ENCODE measurements around the gene KCNQ1. TPM values are rescaled to one million over a fixed set of nuclear protein-coding genes. Genes with fewer than 3 reads are reported as not detected.
A peak's percentile ranks its signal among the peaks of the same experiment; 100 is the strongest.

The KCNQ1 gene
- total and polyA plus RNA-seq, 2 of the 13 experiments (the other 11 are each of a cell fraction or from before 2014, with no cell fraction given) = 0.02 to 0.08 TPM

DNA sequence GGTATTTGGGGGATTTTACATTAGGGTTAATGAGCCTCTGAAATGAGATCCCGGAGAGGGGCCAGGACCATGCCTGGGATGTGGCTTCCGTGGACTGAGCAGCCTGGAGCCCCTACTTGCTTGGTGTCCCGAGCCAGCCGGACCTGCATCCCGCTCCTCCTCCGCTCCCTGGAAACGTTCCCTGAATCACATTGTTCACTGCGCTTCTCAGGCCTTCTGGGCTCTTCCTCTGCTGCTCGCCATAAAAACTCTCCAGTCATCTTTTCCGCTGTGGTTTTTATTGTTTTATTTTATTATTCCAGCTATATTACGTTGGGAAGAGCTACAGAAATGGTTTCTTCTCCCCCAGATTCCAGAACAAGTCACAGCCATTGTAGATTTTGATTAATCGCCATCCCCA is 268.3 kb downstream of the KCNQ1 start:
- ChIA-PET CTCF (ENCODE audit: low intra/inter-chr PET ratio, low total read pairs) (no interaction called here), POLR2A (interaction anchor here (1.8 kb wide), 1 partner anchor 13 kb away, joined by 6 read pairs; the partner anchor contains the start of gene KCNQ1OT1)
- WGBS (ENCODE audit: low lambda C conversion rate) = 61% methylated on average over 12 of the region's 12 CpGs
- Histone ChIP-seq H3K9ac (ENCODE audit: insufficient read depth, low read depth, low read length) (no peak overlapping the region), H4K20me1 (ENCODE audit: insufficient read depth, low read length) (no peaks in the 10 kb centered on the region), H3K4me1 (ENCODE audit: insufficient read depth, low read length) (peaks cover 7% of the 10 kb centered on the region), H3K27ac (ENCODE audit: extremely low read length, insufficient read depth, low read length) (no peak overlapping the region), H3K9me3 (ENCODE audit: low read length) (peaks cover 11% of the 10 kb centered on the region), H2AFZ (ENCODE audit: low read length) (no peak overlapping the region), H3K27me3 (ENCODE audit: control insufficient read depth in 1 of 2, insufficient read depth in 2 of 2, low read length in 2 of 2) (peaks cover 18 to 70% of the 10 kb centered on the region in 2 experiments), H3K4me2 (ENCODE audit: low read depth, low read length) (no peak overlapping the region), H3K4me3 (replicated peaks in 1 of 3; ENCODE audit: insufficient read depth in 1 of 3, low read depth in 2 of 3, low read length in 3 of 3) (no peak overlapping the region), H3K79me2 (ENCODE audit: insufficient read depth, low read length) (no peaks in the 10 kb centered on the region), H3K36me3 (replicated peaks in 1 of 2; ENCODE audit: control insufficient read depth in 1 of 2, insufficient read depth in 2 of 2, low read length in 2 of 2) (no peaks in the 10 kb centered on the region)
- DNase-seq (ENCODE audit: low spot score) = no peak
- FAIRE-seq = no peak
- no peak for ATAC-seq
- TF ChIP-seq ZNF329 (CRISPR knock-in tag; IDR thresholded peaks at IDR 0.05; ENCODE audit: low read depth) (peak; percentile 62), RXRA (CRISPR knock-in tag; IDR thresholded peaks at IDR 0.05) (no peak)
- in situ Hi-C loops (cut with HindIII; ENCODE audit: extremely low pct_ligation_motif_present, low pct_unique_long_range_greater_than_20kb) (no loop called here), intact Hi-C loops (cut with micrococcal nuclease; ENCODE audit: unreplicated experiment) (no loop called here)
- BruUV-seq (replicated peaks) = no TSS peak

GRCh38 chr11:2713661-2714462 is 269.1 kb downstream of the KCNQ1 start:
- Histone ChIP-seq H3K27ac (ENCODE audit: extremely low read length, insufficient read depth, low read length) (no peak overlapping the region), H2AFZ (ENCODE audit: low read length) (no peak overlapping the region), H3K4me1 (ENCODE audit: insufficient read depth, low read length) (peaks cover 14% of the 10 kb centered on the region), H3K4me3 (replicated peaks in 1 of 3; ENCODE audit: insufficient read depth in 1 of 3, low read depth in 2 of 3, low read length in 3 of 3) (no peak overlapping the region), H3K36me3 (replicated peaks in 1 of 2; ENCODE audit: control insufficient read depth in 1 of 2, insufficient read depth in 2 of 2, low read length in 2 of 2) (no peaks in the 10 kb centered on the region), H3K79me2 (ENCODE audit: insufficient read depth, low read length) (no peaks in the 10 kb centered on the region), H3K9ac (ENCODE audit: insufficient read depth, low read depth, low read length) (no peak overlapping the region), H3K9me3 (ENCODE audit: low read length) (peaks cover 11% of the 10 kb centered on the region), H3K4me2 (ENCODE audit: low read depth, low read length) (no peak overlapping the region), H3K27me3 (ENCODE audit: control insufficient read depth in 1 of 2, insufficient read depth in 2 of 2, low read length in 2 of 2) (peaks cover 19 to 78% of the 10 kb centered on the region in 2 experiments), H4K20me1 (ENCODE audit: insufficient read depth, low read length) (no peaks in the 10 kb centered on the region)
- BruUV-seq (replicated peaks) = no TSS peak
- POLR2A ChIA-PET = interaction anchor here (1.0 to 1.8 kb wide), 2 partner anchors 14 to 17 kb away, joined by 3 to 6 read pairs; partner anchors contain the start of gene KCNQ1OT1
- ATAC-seq (no peak), DNase-seq (ENCODE audit: low spot score) (no peak), FAIRE-seq (no peak)
- in situ Hi-C loops (cut with HindIII; ENCODE audit: extremely low pct_ligation_motif_present, low pct_unique_long_range_greater_than_20kb) = no loop called here
- CTCF ChIA-PET (ENCODE audit: low intra/inter-chr PET ratio, low total read pairs) = no interaction called here
- intact Hi-C loops (cut with micrococcal nuclease; ENCODE audit: unreplicated experiment) = no loop called here
- WGBS (ENCODE audit: low lambda C conversion rate) = 61% methylated on average over 21 of the region's 26 CpGs
- TF ChIP-seq ONECUT2 (CRISPR knock-in tag; IDR thresholded peaks at IDR 0.05) (no peak), ZBTB4 (CRISPR knock-in tag; IDR thresholded peaks at IDR 0.05; ENCODE audit: borderline replicate concordance) (no peak)
- TF ChIP-seq, protein P1, sequence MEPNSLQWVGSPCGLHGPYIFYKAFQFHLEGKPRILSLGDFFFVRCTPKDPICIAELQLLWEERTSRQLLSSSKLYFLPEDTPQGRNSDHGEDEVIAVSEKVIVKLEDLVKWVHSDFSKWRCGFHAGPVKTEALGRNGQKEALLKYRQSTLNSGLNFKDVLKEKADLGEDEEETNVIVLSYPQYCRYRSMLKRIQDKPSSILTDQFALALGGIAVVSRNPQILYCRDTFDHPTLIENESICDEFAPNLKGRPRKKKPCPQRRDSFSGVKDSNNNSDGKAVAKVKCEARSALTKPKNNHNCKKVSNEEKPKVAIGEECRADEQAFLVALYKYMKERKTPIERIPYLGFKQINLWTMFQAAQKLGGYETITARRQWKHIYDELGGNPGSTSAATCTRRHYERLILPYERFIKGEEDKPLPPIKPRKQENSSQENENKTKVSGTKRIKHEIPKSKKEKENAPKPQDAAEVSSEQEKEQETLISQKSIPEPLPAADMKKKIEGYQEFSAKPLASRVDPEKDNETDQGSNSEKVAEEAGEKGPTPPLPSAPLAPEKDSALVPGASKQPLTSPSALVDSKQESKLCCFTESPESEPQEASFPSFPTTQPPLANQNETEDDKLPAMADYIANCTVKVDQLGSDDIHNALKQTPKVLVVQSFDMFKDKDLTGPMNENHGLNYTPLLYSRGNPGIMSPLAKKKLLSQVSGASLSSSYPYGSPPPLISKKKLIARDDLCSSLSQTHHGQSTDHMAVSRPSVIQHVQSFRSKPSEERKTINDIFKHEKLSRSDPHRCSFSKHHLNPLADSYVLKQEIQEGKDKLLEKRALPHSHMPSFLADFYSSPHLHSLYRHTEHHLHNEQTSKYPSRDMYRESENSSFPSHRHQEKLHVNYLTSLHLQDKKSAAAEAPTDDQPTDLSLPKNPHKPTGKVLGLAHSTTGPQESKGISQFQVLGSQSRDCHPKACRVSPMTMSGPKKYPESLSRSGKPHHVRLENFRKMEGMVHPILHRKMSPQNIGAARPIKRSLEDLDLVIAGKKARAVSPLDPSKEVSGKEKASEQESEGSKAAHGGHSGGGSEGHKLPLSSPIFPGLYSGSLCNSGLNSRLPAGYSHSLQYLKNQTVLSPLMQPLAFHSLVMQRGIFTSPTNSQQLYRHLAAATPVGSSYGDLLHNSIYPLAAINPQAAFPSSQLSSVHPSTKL (CRISPR knock-in tag; IDR thresholded peaks at IDR 0.05) = no peak

Measured in HepG2 (cell line).